CD4-positive, alpha-beta T cell treated with Interleukin-15 for 1 hour (primary cell): ENCODE results near the gene NCLN.
"Not testable (repeated sequence)": the region's sequence is repeated elsewhere in the genome, so short reads cannot be mapped to it uniquely, and the experiment has no call there.

Experiments
- DNase-seq: peaks from one replicate; pipeline ENCODE4 v3.0.0-alpha.2; 2020

The NCLN gene

DNA sequence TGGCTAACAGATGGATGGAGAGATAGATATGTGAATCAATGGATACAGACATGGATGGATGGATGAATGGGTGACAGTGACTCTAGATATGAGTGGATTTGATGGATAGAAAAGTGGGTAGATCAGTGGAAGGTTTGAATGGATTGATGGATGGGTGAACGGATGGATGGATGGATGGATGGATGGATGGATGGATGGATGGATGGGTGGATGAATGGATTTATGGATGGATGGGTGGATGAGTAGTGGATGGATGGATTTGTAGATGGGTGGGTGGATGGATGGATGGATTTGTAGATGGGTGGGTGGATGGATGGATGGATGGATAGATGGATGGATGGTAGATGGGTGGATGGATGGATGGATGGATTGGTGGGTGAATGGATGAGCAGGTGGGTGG lies 45.6 kb downstream of the NCLN start:
- DNase-seq = no peak

DNA sequence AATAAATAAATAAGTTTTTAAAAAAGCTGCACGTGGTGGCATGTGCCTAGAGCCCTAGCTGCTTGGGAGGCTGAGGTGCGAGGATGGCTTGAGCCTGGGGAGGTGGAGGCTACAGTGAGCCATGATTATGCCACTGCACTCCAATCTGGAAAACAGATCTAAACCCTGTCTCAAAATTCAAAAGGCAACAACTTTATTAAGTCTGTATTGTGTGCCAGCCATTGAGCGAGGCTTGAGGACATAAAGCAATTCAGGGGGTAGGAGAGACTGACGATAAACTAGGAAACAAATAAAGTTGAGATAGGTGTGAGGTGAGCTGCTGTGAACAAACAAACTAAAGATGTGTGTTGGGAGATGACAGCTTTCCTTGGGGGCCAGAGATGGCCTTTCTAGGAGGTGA lies 47.4 kb downstream of the NCLN start:
- no peak for DNase-seq

DNA sequence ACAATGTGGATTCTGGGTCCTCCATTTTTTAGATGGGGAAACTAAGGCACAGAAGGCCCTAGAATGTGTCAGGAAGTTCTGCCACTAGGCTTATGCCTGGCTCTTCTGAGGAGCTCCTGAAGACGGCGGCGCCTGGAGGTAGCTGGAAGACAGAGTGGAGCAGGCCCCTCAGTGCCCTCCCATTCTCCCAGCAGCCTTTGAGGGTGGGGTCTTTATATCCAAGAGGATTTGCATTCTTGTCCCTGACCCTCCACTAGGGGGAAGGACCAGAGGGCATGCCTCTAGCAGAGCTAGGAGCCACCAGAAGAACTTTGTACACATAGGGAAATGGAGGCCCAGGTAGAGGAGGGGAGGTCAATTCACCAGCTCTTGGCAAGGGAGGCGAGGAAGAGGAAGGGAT lies 48.1 kb downstream of the NCLN start:
- DNase-seq = no peak

DNA sequence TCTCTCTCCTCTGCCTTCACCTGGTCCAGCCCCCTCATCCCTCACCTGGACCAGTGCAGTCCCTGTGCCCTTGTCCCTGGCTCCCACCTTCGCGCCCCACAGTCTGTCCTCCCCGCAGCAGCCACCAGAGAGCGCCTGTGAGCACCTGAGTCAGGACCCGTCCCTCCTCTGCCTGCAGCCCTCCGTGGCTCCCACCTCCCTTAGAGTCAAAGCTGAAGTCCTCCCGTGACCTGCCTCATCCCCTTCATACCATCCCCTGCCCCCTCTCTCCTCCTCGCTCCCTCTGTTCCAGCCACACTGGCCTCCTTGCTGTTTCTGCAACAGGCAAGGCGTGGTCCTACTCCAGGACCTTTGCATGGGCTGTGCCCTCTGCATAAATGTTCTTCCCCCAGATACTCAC lies 49.1 kb downstream of the NCLN start:
- no peak for DNase-seq

DNA sequence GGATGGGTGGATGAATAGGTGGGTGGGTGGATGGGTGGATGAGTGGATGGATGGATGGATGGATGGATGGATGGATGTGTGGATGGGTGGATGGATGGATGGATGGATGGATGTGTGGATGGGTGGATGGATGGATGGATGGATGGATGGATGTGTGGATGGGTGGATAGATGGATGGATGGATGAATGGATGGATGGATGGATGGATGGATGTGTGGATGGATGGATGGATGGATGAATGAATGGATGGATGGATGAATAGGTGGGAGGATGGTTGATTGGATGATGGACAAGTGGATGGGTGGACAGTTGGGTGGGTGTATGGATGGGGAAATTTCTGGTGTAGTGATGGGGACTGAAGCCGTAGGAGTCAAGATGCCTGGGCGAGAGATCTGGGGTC lies 49.9 kb downstream of the NCLN start:
- DNase-seq = not testable (repeated sequence)

DNA sequence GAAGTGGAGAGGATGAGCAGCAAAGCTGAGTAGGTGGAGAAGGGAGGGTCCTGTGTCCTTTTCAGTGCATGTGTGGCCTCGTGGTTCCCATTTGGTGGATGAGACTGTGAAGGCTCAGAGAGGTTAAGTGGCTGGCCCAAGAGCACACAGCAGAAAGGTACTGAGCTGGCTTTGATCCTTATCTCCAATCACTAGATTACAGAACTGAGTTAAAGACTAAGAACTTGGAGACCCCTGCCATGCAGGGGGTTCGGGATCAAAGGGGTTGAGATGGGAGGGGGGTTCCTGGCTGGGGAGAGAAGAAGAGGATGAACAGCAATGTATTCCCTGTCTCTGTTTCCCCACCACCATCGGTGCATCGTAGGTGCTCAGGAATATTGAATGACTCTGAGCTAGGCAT lies 50.5 kb downstream of the NCLN start:
- no peak for DNase-seq

DNA sequence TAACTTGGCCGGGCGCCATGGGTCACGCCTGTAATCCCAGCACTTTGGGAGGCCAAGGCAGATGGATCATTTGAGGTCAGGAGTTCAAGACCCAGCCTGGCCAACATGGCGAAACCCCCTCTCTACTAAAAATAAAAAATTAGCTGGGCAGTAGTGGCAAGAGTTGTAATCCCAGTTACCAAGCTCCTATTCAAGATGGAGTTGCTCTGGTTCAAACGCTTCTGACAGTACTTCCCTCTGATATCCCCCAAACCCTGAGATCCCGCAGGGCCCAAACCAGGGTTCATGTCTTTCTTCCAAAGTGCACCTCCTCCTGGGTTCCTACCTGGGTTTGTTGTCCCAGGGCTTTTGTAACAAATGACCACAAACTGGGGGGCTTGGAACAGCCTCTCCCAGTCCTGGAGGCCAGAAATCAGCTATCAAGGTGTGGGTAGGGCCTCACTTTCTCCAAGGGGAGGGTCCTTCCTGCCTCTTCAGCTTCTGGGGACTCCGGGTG lies 52.4 kb downstream of the NCLN start:
- no peak for DNase-seq

DNA sequence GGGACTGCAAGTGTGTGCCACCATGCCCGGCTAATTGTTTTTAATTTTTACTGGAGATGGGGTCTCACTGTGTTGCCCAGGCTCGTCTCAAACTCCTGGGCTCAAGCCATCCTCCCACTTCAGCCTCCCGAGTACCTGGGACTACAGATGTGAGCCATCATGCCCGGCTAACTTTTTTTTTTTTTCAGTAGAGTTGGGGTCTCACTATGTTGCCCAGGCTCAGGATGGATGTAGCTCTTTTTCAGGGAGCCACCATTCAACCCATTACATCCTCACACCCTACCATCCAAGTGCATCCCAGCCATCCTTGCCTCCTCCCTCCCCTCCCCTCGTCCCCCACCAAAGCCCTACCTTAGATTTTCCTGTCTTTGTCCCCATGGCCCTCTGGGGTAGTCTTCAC lies 53.6 kb downstream of the NCLN start:
- DNase-seq = no peak

DNA sequence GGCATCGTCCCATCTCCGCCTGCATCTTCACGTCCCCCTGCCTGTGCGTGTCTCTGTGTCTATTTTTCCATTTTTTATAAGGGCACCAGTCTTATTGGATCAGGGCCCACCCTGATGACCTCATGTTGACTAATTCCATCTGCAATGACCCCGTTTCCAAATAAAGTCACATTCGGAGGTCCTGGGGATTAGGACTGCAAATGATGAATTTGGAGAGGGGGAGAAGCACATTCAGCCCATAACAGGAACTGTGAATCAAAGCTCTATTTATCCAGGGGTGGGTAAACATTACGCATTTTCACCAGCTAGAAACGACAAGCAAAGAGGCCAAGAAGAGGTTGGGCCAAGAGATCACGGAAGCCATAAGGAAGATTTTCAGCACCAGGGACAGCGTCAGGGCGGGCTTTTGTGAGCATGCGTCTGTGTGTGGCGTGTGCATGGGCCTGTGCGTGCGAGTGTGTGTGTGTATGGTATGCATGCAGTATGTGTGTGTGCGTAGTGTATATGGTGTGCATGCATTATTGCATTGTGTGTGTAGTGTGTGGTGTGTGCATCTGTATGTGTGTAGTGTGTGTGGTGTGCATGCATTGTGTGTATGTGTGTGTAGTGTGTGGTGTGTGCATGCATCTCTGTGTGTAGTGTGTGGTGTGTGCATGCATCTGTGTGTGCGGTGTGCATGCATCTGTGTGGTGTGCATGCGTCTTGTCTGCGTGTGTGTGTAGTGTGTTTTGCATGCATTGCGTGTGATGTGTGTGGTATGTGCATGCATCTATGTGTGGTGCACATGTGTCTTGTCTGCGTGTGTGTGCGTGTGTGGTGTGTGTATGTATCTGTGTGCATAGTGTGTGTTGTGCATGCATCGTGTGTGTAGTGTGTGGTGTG lies 58.3 kb downstream of the NCLN start:
- DNase-seq = no peak

DNA sequence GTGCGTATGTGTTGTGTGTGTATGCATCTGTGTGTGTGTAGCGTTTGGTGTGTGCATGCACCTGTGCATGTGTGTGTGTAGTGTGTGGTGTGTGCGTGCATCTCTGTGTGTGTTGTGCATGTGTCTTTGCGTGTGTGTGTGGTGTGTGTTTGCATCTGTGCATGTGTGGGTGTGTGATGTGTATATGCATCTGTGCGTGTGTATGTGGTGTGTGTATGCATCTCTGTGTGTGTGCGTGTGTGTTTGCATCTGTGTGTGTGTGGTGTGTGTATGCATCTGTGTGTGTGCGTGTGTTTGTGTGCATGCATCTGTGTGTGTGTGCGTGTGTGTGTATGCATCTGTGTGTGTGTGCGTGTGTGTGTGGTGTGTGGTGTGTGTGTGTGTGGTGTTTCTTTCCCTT lies 59.3 kb downstream of the NCLN start:
- DNase-seq = no peak

DNA sequence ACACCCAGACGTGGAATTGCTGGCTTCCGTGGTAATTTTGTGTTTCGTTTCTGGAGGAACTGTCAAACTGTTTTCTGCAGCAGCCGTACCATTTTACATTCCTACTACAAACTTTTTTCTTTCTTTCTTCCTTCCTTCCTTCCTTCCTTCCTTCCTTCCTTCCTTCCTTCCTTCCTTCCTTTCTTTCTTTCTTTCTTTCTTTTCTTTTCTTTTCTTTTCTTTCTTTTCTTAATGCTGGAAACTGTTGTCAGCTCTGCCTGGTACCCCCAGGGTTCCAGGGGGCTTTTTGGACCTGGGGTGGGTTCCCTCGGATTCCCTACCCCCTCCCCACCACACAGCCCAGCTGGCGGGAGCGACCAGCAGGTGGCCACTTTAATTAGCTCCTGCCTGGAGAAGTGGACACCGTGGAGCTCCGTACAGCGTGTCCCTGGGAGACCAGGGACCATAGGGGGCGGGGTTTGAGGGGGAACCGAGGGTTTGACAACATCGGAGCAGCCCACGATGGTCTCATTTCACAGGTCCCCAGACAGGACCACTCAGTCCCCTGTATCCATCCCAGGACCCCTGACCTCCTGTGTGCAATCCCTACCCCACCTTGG lies 63.1 kb downstream of the NCLN start:
- no peak for DNase-seq

DNA sequence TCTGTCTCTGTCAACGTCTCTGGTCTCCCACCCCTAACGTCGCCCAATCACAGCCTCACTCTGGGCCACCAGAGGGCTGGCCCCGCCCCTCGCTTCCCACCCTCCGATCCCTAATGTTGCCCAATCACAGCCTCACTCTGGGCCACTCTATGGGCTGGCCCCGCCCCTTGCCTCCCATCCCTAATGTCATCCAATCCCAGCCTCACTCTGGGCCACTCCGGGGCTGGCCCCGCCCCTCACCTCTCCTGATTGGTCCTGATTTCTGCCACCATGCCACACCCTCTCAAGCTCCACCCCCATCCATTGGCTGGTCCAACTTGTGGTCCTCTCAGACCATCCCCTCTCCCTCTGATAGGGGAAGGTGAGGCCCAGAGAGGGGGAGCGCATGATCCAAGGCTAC lies 63.7 kb downstream of the NCLN start:
- no peak for DNase-seq

DNA sequence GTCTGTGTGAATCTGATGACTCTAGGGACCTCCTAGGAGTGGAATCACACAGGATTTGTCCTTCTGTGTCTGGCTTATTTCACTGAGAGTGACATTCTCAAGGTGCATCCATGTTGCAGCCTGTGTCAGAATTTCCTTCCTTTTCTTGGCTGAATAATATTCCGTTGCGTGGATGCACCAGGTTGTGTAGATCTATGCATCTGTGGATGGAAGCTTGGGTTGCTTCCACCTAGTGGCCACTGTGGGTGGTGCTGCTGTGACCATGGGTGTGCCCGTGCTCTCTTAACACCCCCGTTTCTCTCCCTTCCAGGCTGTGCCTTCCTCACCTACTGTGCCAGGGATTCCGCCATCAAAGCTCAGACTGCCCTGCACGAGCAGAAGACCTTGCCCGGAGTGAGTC lies 64.9 kb downstream of the NCLN start:
- DNase-seq = no peak

DNA sequence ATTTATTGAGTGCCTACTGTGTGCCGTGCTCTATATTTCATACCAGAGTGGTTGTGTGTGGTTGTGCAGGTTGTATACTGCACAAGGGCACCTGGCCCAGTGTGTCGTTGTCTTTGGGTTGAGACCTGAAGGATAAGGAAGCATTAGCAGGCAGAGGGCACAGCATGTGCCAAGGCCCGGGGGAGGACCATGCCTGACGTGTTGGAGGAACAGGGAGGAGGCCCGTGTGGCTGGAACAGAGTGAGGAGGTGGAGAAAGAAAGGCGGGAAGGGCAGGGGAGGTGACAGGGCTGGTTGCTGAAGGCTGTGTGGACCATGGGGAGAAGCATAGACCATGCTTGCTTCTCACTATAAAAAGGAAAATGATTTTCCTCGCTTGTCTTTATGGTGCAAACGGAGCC lies 65.5 kb downstream of the NCLN start:
- no peak for DNase-seq

DNA sequence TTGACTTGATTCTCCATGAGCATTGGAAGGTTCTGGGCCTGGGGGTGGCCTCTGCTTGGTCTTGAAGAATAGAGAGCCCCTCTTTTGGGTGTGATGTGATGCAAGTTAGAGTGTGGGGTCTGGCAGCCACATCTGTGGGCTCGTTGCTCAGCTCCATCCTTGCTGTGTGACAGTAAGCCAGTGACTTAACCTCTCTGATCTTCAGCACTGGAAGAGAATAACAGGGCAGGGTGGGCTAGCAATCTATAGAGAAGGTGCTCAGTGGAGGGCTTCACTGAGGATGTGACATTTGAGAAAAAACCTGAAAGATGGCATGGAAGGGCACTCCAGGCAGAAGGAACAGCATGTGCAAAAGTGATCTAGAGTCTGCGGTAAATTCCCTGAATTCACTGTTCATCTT lies 66.9 kb downstream of the NCLN start:
- DNase-seq = no peak

DNA sequence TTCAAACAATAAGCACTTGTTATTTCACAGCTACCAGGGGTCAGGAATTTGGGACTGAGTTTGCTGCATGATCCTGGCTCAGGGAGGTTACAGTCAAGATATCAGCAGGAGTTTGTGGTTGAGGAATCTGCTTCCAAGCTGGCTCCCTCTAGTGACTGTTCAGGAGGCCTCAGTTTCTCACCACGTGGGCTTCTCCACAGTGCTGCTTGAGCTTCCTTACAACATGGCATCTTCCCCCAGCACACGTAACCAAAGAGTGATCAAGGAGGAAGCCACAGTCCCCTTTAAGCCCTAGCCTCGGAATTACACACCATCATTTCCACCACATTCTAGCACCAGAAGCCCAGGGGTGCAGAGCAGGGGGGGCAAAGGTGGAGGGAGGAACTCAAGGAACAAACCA lies 67.5 kb downstream of the NCLN start:
- no peak for DNase-seq

DNA sequence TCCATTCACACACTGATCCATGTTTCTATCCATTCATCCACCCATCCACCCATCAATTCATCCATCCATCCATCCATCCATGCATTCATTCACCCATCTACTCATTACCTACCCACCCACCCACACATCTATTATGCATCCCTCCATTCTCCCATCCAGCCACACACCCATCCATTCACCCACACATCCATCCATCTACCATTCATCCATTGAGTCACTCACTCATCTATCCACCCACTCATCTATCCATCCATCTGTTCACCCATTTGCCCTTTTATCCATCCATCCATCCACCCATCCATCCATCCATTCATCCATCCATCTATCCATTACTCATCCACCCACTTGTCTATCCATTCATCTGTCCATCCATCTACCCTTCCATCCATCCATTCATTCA lies 68.8 kb downstream of the NCLN start:
- DNase-seq = no peak

DNA sequence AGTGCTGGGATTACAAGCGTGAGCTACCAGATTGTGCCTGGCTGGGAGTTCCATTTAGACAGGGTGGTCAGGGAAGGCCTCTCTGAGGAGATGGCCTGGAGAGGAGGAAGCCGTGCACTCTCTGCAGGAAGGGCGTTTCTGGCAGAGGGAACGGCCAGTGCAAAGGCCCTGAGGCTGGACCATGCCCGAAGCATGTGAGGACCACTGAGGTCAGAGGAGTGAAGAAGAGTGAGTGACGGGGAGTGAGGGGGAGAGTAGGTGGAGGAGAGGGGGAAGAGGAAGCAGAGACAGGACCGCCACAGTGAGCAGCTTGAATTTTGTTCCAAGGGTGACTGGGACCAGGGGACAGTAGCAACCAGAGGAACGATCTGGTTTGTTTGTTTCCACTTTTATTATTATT lies 71.3 kb downstream of the NCLN start:
- DNase-seq = no peak
